ENCODE data around the gene OSTC. TPM values are rescaled to one million over a fixed set of nuclear protein-coding genes. Genes with fewer than 3 reads are reported as not detected.
A peak's percentile ranks its signal among the peaks of the same experiment; 100 is the strongest.
"Not testable (repeated sequence)": the region's sequence is repeated elsewhere in the genome, so short reads cannot be mapped to it uniquely, and the experiment has no call there.

Gene OSTC
- total RNA-seq, 5 donors from 2014 or later (not counting 1 experiment from before 2014, with no cell fraction given), result 25.7 to 56.0 (median 51.1) TPM

- Mint-ChIP-seq H3K4me3 (peak overlapping the region in 1 of 3 donors; percentile 26), H3K36me3 (no peaks in the 10 kb centered on the region), H3K27ac (peak overlapping the region; percentile 16 to 81), H3K4me1 (peaks cover 19 to 31% (median 30%) of the 10 kb centered on the region in 3 donors), H3K27me3 (peaks cover 0 to 3% of the 10 kb centered on the region in 2 donors), H3K9me3 (no peaks in the 10 kb centered on the region)
- ATAC-seq (replicated peaks in 1 of 4) (no peak), DNase-seq (no peak)
- Histone ChIP-seq H3K36me3 (ENCODE audit: control insufficient read depth in 2 of 2, extremely low read depth in 1 of 2, insufficient read depth in 1 of 2, low read length in 1 of 2) (no peaks in the 10 kb centered on the region), H3K4me3 (ENCODE audit: control insufficient read depth in 1 of 2, extremely low read depth in 1 of 2, low read length in 1 of 2) (no peak overlapping the region), H3K9me3 (no peaks in the 10 kb centered on the region), H3K27me3 (replicated peaks in 1 of 2; ENCODE audit: control insufficient read depth in 2 of 2, extremely low read depth in 1 of 2, insufficient read depth in 2 of 2, low read length in 1 of 2) (no peaks in the 10 kb centered on the region), H3K27ac (ENCODE audit: low read length) (no peak overlapping the region), H3K4me1 (ENCODE audit: control insufficient read depth in 1 of 2, extremely low read depth in 1 of 2, insufficient read depth in 2 of 2, low read length in 2 of 2) (peaks cover 5 to 20% of the 10 kb centered on the region in 2 experiments)
- ChIA-PET CTCF (no interaction called here), POLR2A (no interaction called here)
Measured at GRCh38 chr4:108703370-108703769, 53.0 kb downstream of the OSTC start.

GRCh38 chr4:108703966-108704365, 53.6 kb downstream of the OSTC start:
- POLR2A ChIA-PET, result no interaction called here
- DNase-seq, result no peak
- Mint-ChIP-seq H3K27me3 (no peaks in the 10 kb centered on the region), H3K27ac (no peak overlapping the region), H3K4me1 (peaks cover 19 to 31% (median 30%) of the 10 kb centered on the region in 3 donors), H3K36me3 (no peaks in the 10 kb centered on the region), H3K9me3 (no peaks in the 10 kb centered on the region), H3K4me3 (no peak overlapping the region)
- ATAC-seq (replicated peaks in 1 of 4), result no peak
- Histone ChIP-seq H3K9me3 (no peaks in the 10 kb centered on the region), H3K4me1 (ENCODE audit: control insufficient read depth in 1 of 2, extremely low read depth in 1 of 2, insufficient read depth in 2 of 2, low read length in 2 of 2) (peaks cover 5 to 20% of the 10 kb centered on the region in 2 experiments), H3K27ac (ENCODE audit: low read length) (no peak overlapping the region), H3K4me3 (ENCODE audit: control insufficient read depth in 1 of 2, extremely low read depth in 1 of 2, low read length in 1 of 2) (no peak overlapping the region), H3K27me3 (replicated peaks in 1 of 2; ENCODE audit: control insufficient read depth in 2 of 2, extremely low read depth in 1 of 2, insufficient read depth in 2 of 2, low read length in 1 of 2) (no peaks in the 10 kb centered on the region), H3K36me3 (ENCODE audit: control insufficient read depth in 2 of 2, extremely low read depth in 1 of 2, insufficient read depth in 1 of 2, low read length in 1 of 2) (no peaks in the 10 kb centered on the region)
- CTCF ChIA-PET, result no interaction called here
- 80% methylated on average over 1 of the region's 2 CpGs for WGBS (ENCODE audit: insufficient coverage)

GRCh38 chr4:108706289-108706688, 55.9 kb downstream of the OSTC start:
- ATAC-seq (replicated peaks in 1 of 4), result no peak
- POLR2A ChIA-PET, result no interaction called here
- H3K27me3 ChIP-seq (replicated peaks in 1 of 2; ENCODE audit: control insufficient read depth in 2 of 2, extremely low read depth in 1 of 2, insufficient read depth in 2 of 2, low read length in 1 of 2), result no peaks in the 10 kb centered on the region

GRCh38 chr4:108709234-108709633, 58.8 kb downstream of the OSTC start:
- Mint-ChIP-seq H3K4me1 (no peaks in the 10 kb centered on the region), H3K9me3 (no peaks in the 10 kb centered on the region), H3K27ac (no peak overlapping the region), H3K36me3 (no peaks in the 10 kb centered on the region), H3K27me3 (no peaks in the 10 kb centered on the region), H3K4me3 (no peak overlapping the region)
- Histone ChIP-seq H3K4me3 (ENCODE audit: control insufficient read depth in 1 of 2, extremely low read depth in 1 of 2, low read length in 1 of 2) (no peak overlapping the region), H3K27ac (ENCODE audit: low read length) (no peak overlapping the region), H3K9me3 (no peaks in the 10 kb centered on the region), H3K27me3 (replicated peaks in 1 of 2; ENCODE audit: control insufficient read depth in 2 of 2, extremely low read depth in 1 of 2, insufficient read depth in 2 of 2, low read length in 1 of 2) (no peaks in the 10 kb centered on the region), H3K4me1 (ENCODE audit: control insufficient read depth in 1 of 2, extremely low read depth in 1 of 2, insufficient read depth in 2 of 2, low read length in 2 of 2) (no peaks in the 10 kb centered on the region), H3K36me3 (ENCODE audit: control insufficient read depth in 2 of 2, extremely low read depth in 1 of 2, insufficient read depth in 1 of 2, low read length in 1 of 2) (no peaks in the 10 kb centered on the region)
- ATAC-seq (replicated peaks in 1 of 4) (no peak), DNase-seq (no peak)
- 86% methylated on average over 9 of the region's 10 CpGs for WGBS (ENCODE audit: insufficient coverage)
- POLR2A ChIA-PET, result no interaction called here
- CTCF ChIA-PET, result no interaction called here

More at GRCh38 chr4:108706289-108706688, 55.9 kb downstream of the OSTC start:
- H3K9me3 Mint-ChIP-seq, result no peaks in the 10 kb centered on the region
- no peaks in the 10 kb centered on the region for H3K36me3 ChIP-seq (ENCODE audit: control insufficient read depth in 2 of 2, extremely low read depth in 1 of 2, insufficient read depth in 1 of 2, low read length in 1 of 2)
- no peaks in the 10 kb centered on the region for H3K36me3 Mint-ChIP-seq
- H3K27me3 Mint-ChIP-seq, result no peaks in the 10 kb centered on the region
- DNase-seq, result no peak
- peaks cover 19 to 21% (median 19%) of the 10 kb centered on the region in 3 donors for H3K4me1 Mint-ChIP-seq
- H3K27ac Mint-ChIP-seq, result no peak overlapping the region
- WGBS (ENCODE audit: insufficient coverage), result 33% methylated on average over 3 of the region's 4 CpGs
- no peak overlapping the region for H3K4me3 ChIP-seq (ENCODE audit: control insufficient read depth in 1 of 2, extremely low read depth in 1 of 2, low read length in 1 of 2)
- H3K4me3 Mint-ChIP-seq, result no peak overlapping the region
- no peak overlapping the region for H3K27ac ChIP-seq (ENCODE audit: low read length)
- CTCF ChIA-PET, result no interaction called here
- peaks cover 5 to 15% of the 10 kb centered on the region in 2 experiments for H3K4me1 ChIP-seq (ENCODE audit: control insufficient read depth in 1 of 2, extremely low read depth in 1 of 2, insufficient read depth in 2 of 2, low read length in 2 of 2)
- H3K9me3 ChIP-seq, result no peaks in the 10 kb centered on the region

- ATAC-seq (replicated peaks in 1 of 4), result no peak
- H3K4me3 ChIP-seq (ENCODE audit: control insufficient read depth in 1 of 2, extremely low read depth in 1 of 2, low read length in 1 of 2), result no peak overlapping the region
- no peak for DNase-seq
- no CpG with 5 or more reads among the region's 7 CpGs for WGBS (ENCODE audit: insufficient coverage)
- POLR2A ChIA-PET, result no interaction called here
- Mint-ChIP-seq H3K4me3 (no peak overlapping the region), H3K27ac (no peak overlapping the region), H3K9me3 (no peaks in the 10 kb centered on the region), H3K27me3 (no peaks in the 10 kb centered on the region), H3K36me3 (no peaks in the 10 kb centered on the region), H3K4me1 (no peaks in the 10 kb centered on the region)
- H3K4me1 ChIP-seq (ENCODE audit: control insufficient read depth in 1 of 2, extremely low read depth in 1 of 2, insufficient read depth in 2 of 2, low read length in 2 of 2), result no peaks in the 10 kb centered on the region
- CTCF ChIA-PET, result no interaction called here
- no peaks in the 10 kb centered on the region for H3K27me3 ChIP-seq (replicated peaks in 1 of 2; ENCODE audit: control insufficient read depth in 2 of 2, extremely low read depth in 1 of 2, insufficient read depth in 2 of 2, low read length in 1 of 2)
- H3K9me3 ChIP-seq, result no peaks in the 10 kb centered on the region
- H3K36me3 ChIP-seq (ENCODE audit: control insufficient read depth in 2 of 2, extremely low read depth in 1 of 2, insufficient read depth in 1 of 2, low read length in 1 of 2), result no peaks in the 10 kb centered on the region
- no peak overlapping the region for H3K27ac ChIP-seq (ENCODE audit: low read length)
Measured at GRCh38 chr4:108709722-108710121, 59.3 kb downstream of the OSTC start.

- H3K4me3 Mint-ChIP-seq; H3K4me3 ChIP-seq (ENCODE audit: control insufficient read depth in 1 of 2, extremely low read depth in 1 of 2, low read length in 1 of 2); H3K9me3 ChIP-seq; CTCF ChIA-PET; H3K27ac Mint-ChIP-seq; ATAC-seq (replicated peaks in 1 of 4); H3K4me1 ChIP-seq (ENCODE audit: control insufficient read depth in 1 of 2, extremely low read depth in 1 of 2, insufficient read depth in 2 of 2, low read length in 2 of 2); H3K36me3 Mint-ChIP-seq; POLR2A ChIA-PET; H3K9me3 Mint-ChIP-seq; DNase-seq; H3K27ac ChIP-seq (ENCODE audit: low read length); H3K4me1 Mint-ChIP-seq; H3K27me3 Mint-ChIP-seq; H3K36me3 ChIP-seq (ENCODE audit: control insufficient read depth in 2 of 2, extremely low read depth in 1 of 2, insufficient read depth in 1 of 2, low read length in 1 of 2); H3K27me3 ChIP-seq (replicated peaks in 1 of 2; ENCODE audit: control insufficient read depth in 2 of 2, extremely low read depth in 1 of 2, insufficient read depth in 2 of 2, low read length in 1 of 2): not testable (repeated sequence)
- 80% methylated on average over 7 of the region's 7 CpGs for WGBS (ENCODE audit: insufficient coverage)
Measured at GRCh38 chr4:108710578-108710977, 60.2 kb downstream of the OSTC start.

GRCh38 chr4:108714880-108715279, 64.5 kb downstream of the OSTC start:
- Mint-ChIP-seq H3K27ac (no peak overlapping the region), H3K27me3 (peaks cover 0 to 3% of the 10 kb centered on the region in 2 donors), H3K9me3 (no peaks in the 10 kb centered on the region), H3K4me3 (no peak overlapping the region), H3K4me1 (no peaks in the 10 kb centered on the region), H3K36me3 (no peaks in the 10 kb centered on the region)
- WGBS (ENCODE audit: insufficient coverage), result no CpG with 5 or more reads among the region's 4 CpGs
- Histone ChIP-seq H3K27ac (ENCODE audit: low read length) (no peak overlapping the region), H3K36me3 (ENCODE audit: control insufficient read depth in 2 of 2, extremely low read depth in 1 of 2, insufficient read depth in 1 of 2, low read length in 1 of 2) (no peaks in the 10 kb centered on the region), H3K9me3 (no peaks in the 10 kb centered on the region), H3K4me1 (ENCODE audit: control insufficient read depth in 1 of 2, extremely low read depth in 1 of 2, insufficient read depth in 2 of 2, low read length in 2 of 2) (no peaks in the 10 kb centered on the region), H3K4me3 (ENCODE audit: control insufficient read depth in 1 of 2, extremely low read depth in 1 of 2, low read length in 1 of 2) (no peak overlapping the region), H3K27me3 (replicated peaks in 1 of 2; ENCODE audit: control insufficient read depth in 2 of 2, extremely low read depth in 1 of 2, insufficient read depth in 2 of 2, low read length in 1 of 2) (no peaks in the 10 kb centered on the region)
- POLR2A ChIA-PET, result no interaction called here
- CTCF ChIA-PET, result no interaction called here
- ATAC-seq (replicated peaks in 1 of 4) (no peak), DNase-seq (no peak)

All from T-cell (primary cell).